HG02623 (cell line): Measurements from ENCODE around the gene ANKRD40.

Source experiments
- ATAC-seq: cut with Tn5 transposase; IDR thresholded peaks from one replicate; pipeline ENCODE4 v1.9.1; 2021; ENCODE audit warnings: moderate library complexity; ENCODE audit not compliant: unreplicated experiment

ANKRD40 gene

DNA sequence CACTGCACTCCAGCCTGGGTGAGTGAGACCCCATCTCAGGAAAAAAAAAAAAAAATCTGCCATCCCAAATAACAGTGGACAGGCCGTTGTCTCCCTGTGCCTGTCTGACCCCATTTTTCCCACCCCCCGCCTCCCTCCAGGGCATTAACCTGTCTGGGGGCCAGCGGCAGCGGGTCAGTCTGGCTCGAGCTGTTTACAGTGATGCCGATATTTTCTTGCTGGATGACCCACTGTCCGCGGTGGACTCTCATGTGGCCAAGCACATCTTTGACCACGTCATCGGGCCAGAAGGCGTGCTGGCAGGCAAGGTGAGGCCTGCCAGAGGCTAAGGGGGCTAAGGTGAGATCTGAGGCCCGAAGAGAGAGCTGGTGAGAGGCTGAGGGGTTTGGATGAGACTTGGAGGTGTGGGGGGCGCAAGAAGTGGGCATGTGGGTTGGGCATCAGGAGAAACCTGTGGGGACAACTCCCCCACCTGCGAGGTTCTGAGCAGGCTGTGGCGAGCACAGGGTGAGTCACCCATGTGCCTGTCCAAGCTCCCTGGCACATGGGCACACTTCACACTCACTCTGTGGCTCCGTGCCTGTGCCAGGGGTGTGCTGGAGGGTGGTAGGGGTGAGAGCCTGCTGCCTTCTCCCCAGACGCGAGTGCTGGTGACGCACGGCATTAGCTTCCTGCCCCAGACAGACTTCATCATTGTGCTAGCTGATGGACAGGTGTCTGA, 34.7 kb downstream of the ANKRD40 start:
- no peak for ATAC-seq

DNA sequence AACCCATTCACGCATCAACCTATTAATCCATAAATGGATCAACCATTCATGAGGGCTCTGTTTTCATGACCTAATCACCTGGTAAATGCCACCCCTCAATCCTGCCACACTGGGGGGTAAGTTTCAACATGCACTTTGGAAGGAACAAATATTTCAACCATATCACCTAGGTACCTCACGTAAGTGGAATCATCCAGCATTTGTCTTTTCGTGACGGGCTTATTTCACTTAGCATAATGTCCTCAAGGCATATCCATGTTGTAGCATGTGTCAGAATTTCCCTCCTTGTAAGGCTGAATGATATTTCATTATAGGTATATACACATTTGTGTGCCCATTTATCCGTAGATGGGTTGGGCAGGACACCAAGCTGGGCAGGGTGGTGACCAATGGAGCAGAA, 35.6 kb downstream of the ANKRD40 start:
- no peak for ATAC-seq

DNA sequence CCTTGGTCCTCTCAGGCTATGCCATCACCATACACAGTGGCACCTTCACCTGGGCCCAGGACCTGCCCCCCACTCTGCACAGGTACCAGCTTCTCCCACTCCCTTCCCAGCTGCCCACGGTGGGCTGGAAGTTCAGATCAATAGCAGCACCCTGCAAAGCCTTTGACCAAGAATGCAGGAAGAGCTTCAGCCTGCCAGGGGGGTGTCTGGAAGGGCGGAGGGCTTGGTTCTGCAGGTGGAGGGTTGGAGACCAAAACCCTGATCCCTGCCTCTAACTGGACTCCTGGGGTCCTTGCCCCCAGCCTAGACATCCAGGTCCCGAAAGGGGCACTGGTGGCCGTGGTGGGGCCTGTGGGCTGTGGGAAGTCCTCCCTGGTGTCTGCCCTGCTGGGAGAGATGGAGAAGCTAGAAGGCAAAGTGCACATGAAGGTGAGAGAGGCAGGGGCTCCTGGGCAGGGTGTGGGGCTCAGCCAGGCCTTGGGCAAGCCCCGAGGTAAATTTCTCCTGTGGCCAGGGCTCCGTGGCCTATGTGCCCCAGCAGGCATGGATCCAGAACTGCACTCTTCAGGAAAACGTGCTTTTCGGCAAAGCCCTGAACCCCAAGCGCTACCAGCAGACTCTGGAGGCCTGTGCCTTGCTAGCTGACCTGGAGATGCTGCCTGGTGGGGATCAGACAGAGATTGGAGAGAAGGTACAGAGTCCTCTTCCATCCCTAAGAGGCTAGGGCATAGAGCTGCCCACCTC, 38.7 kb downstream of the ANKRD40 start:
- ATAC-seq = no peak

DNA sequence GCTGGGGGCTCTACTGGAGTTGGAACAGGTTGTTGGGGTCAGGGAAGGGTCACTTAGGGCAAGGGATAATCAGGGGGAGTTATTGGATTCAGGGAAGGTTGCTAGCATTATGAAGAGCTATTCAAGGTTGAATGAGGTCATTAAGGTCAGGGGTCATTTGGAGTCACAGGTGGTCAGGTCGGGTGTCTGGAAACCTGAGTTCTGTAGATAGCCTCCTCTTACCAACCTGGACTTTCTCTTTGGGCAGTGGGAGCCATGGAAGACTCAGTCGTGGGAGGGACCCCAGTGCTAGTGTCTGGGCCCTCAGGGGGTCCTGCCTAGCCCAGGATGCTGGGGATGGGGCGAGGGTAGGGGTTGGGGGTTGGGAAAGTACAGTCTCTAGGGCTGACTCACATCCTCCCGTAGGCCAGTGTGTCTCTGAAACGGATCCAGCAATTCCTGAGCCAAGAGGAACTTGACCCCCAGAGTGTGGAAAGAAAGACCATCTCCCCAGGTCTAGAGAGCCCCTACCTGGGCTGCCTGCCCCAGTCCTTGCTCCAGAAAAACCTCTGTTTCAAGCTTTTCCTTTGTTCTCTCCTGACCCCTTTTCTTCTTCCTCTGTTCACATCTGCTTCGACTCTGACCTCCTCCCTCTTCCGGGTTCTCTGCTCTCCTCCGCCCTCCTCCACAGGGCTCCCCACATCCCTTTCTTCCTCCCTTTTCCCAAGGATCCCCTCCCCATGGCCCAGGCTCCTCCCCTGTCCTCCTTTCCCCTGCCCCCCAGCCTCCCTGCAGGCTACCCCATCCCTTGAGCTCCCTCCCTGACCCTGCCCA, 39.5 kb downstream of the ANKRD40 start:
- no peak for ATAC-seq

DNA sequence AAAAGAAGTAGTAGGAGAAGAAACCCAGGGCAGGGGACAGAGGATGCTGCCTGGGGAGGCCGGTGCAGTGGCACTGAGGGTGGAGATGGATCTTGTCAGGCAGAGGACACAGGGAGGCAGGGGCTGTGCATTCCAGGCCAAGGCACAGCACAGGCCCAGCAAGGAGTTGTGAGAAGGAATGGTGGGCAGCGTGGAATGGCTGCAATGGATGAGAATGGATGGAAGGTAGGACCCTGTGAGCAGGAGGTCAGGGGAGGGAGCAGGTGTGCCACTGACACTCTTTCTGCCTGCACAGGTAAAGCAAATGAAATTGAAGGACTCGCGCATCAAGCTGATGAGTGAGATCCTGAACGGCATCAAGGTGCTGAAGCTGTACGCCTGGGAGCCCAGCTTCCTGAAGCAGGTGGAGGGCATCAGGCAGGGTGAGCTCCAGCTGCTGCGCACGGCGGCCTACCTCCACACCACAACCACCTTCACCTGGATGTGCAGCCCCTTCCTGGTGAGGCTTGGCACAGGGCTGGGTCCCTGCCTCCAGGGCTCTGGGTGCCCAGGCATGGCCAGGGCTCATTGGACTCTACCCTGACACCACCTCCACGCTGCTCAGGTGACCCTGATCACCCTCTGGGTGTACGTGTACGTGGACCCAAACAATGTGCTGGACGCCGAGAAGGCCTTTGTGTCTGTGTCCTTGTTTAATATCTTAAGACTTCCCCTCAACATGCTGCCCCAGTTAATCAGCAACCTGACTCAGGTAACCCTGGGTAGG, 40.3 kb downstream of the ANKRD40 start:
- ATAC-seq = no peak

DNA sequence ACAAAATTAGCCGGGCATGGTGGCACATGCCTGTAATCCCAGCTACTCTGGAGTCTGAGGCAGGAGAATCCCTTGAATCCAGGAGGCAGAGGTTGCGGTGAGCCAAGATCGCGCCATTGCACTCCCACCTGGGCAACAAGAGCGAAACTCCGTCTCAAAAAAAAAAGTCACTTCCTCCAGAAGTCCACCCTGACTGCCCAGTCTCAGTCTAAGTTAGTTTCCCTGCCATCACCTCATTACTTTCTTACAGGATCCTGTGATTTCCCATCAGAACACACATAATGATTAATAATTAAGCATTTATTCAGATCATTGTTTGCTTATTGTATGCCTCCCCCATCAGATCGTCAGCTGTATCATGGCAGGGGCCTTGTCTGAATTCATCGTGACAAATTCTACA, 41.4 kb downstream of the ANKRD40 start:
- no peak for ATAC-seq

DNA sequence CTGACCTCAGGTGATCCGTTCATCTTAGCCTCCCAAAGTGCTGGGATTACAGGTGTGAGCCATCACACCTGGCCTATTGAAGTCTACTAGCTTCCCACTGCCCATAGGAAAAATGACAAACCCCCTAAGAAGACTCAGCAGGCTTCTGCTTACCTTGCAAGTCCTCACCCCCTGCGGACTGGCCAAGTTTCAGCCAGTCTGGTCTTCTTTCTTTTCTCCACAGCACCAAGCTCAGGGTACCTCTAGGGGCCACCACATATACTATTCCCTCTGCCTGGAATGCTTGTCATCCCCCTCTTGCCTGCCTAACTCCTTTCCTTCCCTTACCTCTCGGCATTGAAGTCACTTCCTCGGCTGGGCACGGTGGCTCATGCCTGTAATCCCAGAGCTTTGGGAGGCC, 41.9 kb downstream of the ANKRD40 start:
- ATAC-seq = no peak

DNA sequence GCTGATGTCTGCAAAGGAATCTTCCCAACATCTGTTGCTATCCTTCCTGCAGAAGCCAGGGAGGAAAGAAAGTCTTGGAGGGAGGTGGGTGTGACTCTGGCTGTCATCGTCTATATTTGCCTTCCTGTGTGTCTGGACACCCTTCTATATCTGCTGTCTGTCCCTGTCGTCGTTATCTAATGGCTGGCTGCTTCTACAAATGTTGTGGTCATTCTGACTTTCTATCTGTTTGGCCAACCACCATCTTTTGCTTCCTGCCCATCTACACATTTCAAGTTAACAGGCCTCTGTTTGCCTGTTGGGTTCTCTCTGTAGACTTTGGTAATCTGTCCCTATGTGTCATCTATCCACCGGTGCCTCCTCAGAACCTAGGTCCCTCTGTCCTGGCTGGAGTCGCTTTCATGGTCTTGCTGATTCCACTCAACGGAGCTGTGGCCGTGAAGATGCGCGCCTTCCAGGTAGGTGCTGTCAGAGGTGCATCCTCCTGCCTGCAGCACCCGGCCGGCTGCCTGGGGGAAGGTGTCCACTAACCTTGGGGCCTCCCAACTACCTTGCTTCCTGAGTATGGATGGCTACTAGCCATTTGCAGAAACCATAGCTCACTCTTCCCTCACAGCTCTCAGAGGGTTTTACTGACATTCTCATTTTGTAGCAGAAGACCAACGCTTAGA, 42.8 kb downstream of the ANKRD40 start:
- no peak for ATAC-seq

DNA sequence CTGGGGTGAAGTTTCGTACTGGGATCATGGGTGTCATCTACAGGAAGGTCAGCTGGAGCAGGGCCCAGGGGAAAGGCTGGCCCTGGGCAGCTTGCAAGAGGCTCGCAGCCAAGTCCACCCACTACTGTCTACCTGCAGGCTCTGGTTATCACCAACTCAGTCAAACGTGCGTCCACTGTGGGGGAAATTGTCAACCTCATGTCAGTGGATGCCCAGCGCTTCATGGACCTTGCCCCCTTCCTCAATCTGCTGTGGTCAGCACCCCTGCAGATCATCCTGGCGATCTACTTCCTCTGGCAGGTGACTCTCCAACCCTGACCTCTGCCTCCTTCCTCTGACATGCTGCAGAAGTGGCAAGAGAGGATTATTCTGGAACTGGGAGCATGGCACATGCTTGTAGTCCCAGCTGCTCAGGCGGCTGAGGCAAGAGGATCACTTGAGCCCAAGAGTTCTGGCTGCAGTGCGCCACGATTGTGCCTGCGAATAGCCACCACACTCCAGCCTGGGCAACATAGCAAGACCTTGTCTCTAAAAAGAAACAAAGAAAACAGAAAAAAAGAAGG, 43.8 kb downstream of the ANKRD40 start:
- ATAC-seq = no peak

DNA sequence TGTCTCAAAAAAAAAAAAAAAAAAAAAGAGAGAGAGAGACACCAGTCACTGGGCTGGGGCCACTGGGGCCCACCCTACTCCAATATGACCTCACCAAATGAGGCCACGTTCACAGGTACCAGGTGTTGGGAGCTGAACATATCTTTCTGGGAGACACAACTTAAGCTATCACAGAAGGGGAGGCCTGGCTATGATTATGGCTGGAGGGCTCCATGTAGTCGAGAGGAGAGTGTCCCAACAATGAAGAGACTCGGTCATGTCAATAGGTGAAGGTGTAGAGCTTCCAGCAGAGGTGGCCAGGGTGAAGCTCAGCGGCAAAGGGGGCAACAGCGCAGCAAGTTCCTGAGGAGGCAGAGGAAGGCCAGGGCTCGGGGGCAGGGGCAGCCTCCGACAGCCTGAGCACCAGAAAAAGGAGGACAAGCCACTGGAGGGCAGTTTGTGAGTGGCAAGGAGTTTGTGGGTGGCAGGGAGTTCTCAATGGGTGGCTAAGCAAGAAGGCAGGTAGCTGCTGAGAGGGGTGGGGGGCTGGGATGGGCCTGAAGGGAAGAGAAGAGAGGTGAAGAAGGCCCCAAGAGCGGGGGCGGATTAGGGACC, 45.0 kb downstream of the ANKRD40 start:
- ATAC-seq = no peak

DNA sequence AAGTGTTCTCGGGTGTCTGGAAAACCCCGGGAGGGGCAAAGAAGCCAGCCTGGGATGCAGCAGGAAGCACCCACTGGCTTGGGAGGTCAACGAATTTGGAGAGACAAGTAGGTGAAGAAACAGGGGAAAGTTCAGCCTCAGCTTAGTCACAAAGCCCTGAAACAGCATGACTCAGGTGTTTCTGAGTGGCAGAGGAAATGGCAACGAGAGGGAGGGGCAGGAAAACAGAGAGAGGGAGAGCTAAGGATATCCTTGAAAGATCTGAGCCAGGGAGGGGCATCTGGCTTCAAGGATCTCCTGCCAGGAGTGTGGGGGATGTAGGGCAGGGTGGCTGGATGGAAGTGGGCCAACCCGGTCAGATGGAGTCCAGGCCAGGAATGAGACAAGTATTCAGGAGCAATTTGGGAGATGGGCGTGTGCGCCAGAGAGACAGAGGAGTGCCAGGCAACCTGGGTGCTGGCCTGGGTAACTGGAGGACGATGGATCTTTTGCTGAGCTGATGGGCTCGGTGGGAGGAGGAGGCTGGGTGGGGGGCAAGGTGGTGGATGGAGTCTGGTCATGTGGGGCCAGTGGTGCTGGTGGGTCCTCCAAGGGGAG, 45.8 kb downstream of the ANKRD40 start:
- no peak for ATAC-seq

DNA sequence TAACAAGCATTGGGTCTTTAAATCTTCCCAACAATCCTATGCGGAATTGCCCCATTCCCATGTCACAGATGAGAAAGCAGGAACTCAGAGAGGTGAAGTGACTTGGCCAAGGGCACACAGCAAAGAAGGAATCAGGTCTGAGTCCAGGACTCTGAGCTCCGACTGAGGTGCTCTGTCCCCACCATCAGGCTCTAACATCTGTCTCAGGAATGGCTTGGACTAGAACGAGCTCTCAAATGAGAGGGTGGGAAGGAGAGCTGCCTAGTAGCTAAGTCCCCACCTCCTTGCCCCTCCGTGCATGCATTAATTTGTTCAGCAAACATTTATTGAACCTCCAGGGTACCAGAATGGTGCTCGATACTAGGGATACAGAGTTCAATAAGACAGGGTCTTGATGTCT, 46.4 kb downstream of the ANKRD40 start:
- ATAC-seq = no peak

DNA sequence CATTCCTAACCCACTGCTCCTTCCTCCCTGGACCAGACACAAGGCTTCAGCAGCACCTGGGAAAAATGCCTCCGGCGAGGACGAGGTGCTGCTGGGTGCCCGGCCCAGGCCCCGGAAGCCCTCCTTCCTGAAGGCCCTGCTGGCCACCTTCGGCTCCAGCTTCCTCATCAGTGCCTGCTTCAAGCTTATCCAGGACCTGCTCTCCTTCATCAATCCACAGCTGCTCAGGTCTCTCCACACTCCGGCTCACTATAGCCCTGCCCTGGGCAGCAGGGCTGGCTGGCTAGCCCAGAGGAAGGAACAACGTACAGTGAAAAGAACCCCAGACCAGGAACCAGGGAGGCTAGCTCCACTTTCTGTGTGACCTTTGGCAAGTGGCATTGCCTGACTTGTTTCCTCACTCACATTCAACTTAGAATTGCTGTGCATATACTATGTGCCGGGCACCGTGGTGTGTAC, 46.8 kb downstream of the ANKRD40 start:
- no peak for ATAC-seq

DNA sequence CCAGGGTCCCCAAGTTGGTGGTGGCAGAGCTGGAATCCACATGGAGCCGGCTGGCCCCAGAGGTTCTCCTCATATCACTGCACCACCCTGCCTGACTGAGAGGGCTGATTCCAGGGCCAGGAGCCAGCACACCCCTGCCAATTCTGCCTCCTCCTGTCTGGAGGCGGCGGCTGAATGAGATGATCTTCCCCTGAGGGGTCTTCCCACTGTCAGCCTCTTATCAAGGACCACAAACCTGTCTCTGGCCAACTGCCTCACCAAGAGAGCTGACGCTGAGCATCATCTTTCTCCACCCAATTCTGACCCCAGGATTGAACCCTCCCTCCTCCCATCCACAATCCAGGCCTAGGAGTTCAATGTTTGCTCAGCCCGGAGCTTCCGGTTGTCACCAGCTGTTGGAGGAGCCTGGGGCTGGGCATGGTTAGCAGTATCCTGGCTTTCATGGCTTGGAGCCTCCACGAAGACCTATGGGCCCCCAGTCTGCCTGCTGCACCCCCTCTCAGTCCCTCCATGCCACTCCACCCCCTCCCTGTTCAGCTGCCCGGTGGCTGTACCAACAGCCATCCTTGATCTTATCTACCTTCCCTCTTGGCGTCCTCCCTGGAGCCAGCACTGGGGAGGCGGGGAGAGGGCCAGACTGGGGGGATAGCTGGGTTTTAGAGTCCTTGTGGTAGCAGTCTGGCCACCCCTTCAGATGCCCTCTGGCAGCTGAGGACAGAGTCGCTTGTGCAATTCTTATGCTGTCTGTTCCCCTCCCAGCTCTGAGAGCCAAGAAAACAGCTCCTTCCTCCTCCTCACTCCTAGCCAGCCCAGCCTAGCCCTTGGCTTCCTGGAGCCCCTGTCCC, 47.5 kb downstream of the ANKRD40 start:
- no peak for ATAC-seq

DNA sequence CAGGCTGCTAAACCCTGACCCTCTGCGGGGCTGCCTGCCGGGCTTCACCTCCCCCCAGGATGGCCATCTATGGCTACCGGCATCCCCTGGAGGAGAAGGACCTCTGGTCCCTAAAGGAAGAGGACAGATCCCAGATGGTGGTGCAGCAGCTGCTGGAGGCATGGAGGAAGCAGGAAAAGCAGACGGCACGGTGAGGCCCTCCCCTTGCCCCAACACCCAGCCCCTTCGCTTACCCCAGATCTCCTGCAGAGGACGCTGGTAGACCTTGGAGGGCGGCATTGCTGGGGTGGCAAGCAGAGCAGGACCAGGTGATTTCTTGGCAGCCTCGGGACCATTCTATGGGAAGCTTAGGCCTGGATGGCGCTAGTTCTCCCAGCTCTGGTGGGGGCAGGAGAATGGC, 48.5 kb downstream of the ANKRD40 start:
- no peak for ATAC-seq

DNA sequence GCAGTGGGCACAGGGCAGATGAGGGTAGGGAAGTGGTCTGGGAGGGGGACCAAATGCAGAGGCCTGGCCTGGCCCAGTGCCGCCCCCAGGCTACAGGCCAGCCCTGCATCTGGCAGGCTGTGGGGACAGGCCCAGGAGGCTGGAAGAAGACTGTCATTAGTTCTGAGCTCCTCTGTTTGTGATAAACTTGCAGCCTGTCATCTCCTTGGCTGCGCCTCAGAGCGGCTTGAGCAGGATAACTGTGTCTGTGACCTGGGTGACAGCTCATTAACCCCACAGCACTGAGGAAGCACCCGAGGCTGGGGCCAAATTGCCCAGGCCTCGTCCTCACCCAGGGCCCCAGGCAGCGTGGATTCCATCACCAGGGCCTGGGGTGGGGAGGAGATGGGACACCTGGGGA, 49.1 kb downstream of the ANKRD40 start:
- ATAC-seq = no peak

DNA sequence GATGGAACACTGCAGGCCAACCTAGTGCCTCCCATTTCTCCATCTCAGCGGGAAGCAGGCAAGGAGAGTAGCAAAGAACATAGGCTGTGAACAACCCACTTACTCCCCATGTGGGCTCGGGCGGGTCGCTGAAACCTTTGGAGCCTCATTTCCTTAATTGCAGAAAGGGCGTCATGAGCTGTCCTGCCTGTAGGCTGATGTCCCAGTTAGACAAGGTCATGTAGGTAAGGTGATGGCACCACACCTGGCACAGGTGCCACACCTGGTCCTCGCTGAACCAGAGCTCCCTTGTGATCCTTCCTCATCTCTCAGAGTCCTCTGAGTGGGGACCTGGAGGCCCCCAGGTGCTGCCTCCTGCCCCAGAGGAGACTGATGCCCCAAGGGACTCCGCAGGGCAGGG, 50.1 kb downstream of the ANKRD40 start:
- ATAC-seq = no peak

DNA sequence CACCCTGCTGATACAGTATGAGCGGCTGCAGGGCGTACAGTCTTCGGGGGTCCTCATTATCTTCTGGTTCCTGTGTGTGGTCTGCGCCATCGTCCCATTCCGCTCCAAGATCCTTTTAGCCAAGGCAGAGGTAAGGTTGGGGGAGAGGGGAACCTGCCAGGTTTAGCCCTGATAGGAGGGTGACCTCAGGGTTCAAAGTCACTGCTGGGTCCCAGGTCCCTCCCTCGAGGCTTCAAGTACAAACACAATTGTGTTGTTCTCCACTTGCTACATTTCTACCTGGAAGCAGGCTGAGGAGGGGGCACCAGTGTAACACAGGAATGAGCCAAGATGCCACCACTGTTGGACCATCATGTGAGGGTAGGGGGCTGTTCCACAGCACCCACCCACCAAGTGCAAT, 50.7 kb downstream of the ANKRD40 start:
- ATAC-seq = no peak
